NOMO-1 treated with DMSO at 0.1 percent for 48 hours (cell line): Measurements from ENCODE around the gene HOXD13.

Source experiments
- DNase-seq: peaks from one replicate; lab custom pipeline; 2025; ENCODE audit not compliant: unreplicated experiment; lab: John Stamatoyannopoulos, UW

HOXD13 gene

GRCh38 chr2:176080540-176081375, 11.8 kb upstream of the HOXD13 start:
- DNase-seq: no peak

GRCh38 chr2:176081376-176081836, 11.1 kb upstream of the HOXD13 start:
- DNase-seq: no peak

GRCh38 chr2:176081837-176082524, 10.5 kb upstream of the HOXD13 start:
- no peak for DNase-seq

GRCh38 chr2:176082525-176082823, 10.0 kb upstream of the HOXD13 start:
- DNase-seq: no peak

GRCh38 chr2:176082824-176083751, 9.4 kb upstream of the HOXD13 start:
- DNase-seq: no peak

- DNase-seq: no peak
These were observed 8.7 kb upstream of the HOXD13 start, which contains the start of gene EVX2 for GRCh38 chr2:176083796-176084261. Gene EVX2, minus strand, starts transcription at chr2:176083962. Its CDS starts 186 bp downstream, at chr2:176083776.

- no peak for DNase-seq
These were observed 7.9 kb upstream of the HOXD13 start for GRCh38 chr2:176084611-176085119.

GRCh38 chr2:176085120-176085788, 7.3 kb upstream of the HOXD13 start:
- no peak for DNase-seq

- DNase-seq: no peak
These were observed 6.4 kb upstream of the HOXD13 start for GRCh38 chr2:176085861-176086771.

- DNase-seq: no peak
These were observed 5.0 kb upstream of the HOXD13 start for GRCh38 chr2:176087330-176088047.

GRCh38 chr2:176088048-176088936, 4.2 kb upstream of the HOXD13 start:
- peak; percentile 27 for DNase-seq

GRCh38 chr2:176088937-176089842, 3.3 kb upstream of the HOXD13 start:
- no peak for DNase-seq

- no peak for DNase-seq
These were observed 2.6 kb upstream of the HOXD13 start for GRCh38 chr2:176089843-176090395.

- DNase-seq: no peak
These were observed 1.7 kb upstream of the HOXD13 start for GRCh38 chr2:176090862-176091261.

GRCh38 chr2:176091329-176092258, 927 bp upstream of the HOXD13 start:
- peak; percentile 12 for DNase-seq
